ENCODE data around the gene MICAL3.

Gene MICAL3

GRCh38 chr22:17955590-17956379 lies 68.6 kb downstream of the MICAL3 start:
- H3K4me1 Mint-ChIP-seq (ENCODE audit: low read depth): peaks cover 2% of the 10 kb centered on the region
- no peak overlapping the region for H3K27ac Mint-ChIP-seq
- H3K27me3 Mint-ChIP-seq (ENCODE audit: low read depth): no peaks in the 10 kb centered on the region
- no peaks in the 10 kb centered on the region for H3K9me3 Mint-ChIP-seq
- H3K36me3 Mint-ChIP-seq (ENCODE audit: low read depth): peaks cover 2% of the 10 kb centered on the region
- H3K4me3 Mint-ChIP-seq: no peak overlapping the region

GRCh38 chr22:17954860-17955587 lies 69.3 kb downstream of the MICAL3 start:
- Mint-ChIP-seq H3K27me3 (ENCODE audit: low read depth) (no peaks in the 10 kb centered on the region), H3K4me1 (ENCODE audit: low read depth) (peaks cover 2% of the 10 kb centered on the region), H3K4me3 (no peak overlapping the region)

GRCh38 chr22:17954200-17954859 lies 70.0 kb downstream of the MICAL3 start:
- no peaks in the 10 kb centered on the region for H3K9me3 Mint-ChIP-seq
- H3K4me1 Mint-ChIP-seq (ENCODE audit: low read depth): peaks cover 2% of the 10 kb centered on the region
- peaks cover 2% of the 10 kb centered on the region for H3K36me3 Mint-ChIP-seq (ENCODE audit: low read depth)
- H3K27ac Mint-ChIP-seq: no peak overlapping the region
- no peak overlapping the region for H3K4me3 Mint-ChIP-seq
- no peaks in the 10 kb centered on the region for H3K27me3 Mint-ChIP-seq (ENCODE audit: low read depth)

More at GRCh38 chr22:17954860-17955587, 69.3 kb downstream of the MICAL3 start:
- H3K36me3 Mint-ChIP-seq (ENCODE audit: low read depth): peaks cover 2% of the 10 kb centered on the region
- H3K9me3 Mint-ChIP-seq: no peaks in the 10 kb centered on the region
- H3K27ac Mint-ChIP-seq: no peak overlapping the region

- Mint-ChIP-seq H3K4me3 (no peak overlapping the region), H3K27ac (no peak overlapping the region), H3K9me3 (no peaks in the 10 kb centered on the region), H3K27me3 (ENCODE audit: low read depth) (no peaks in the 10 kb centered on the region), H3K36me3 (ENCODE audit: low read depth) (peaks cover 2% of the 10 kb centered on the region), H3K4me1 (ENCODE audit: low read depth) (peaks cover 2% of the 10 kb centered on the region)
Measured at GRCh38 chr22:17953147-17953546, 71.2 kb downstream of the MICAL3 start.

DNA sequence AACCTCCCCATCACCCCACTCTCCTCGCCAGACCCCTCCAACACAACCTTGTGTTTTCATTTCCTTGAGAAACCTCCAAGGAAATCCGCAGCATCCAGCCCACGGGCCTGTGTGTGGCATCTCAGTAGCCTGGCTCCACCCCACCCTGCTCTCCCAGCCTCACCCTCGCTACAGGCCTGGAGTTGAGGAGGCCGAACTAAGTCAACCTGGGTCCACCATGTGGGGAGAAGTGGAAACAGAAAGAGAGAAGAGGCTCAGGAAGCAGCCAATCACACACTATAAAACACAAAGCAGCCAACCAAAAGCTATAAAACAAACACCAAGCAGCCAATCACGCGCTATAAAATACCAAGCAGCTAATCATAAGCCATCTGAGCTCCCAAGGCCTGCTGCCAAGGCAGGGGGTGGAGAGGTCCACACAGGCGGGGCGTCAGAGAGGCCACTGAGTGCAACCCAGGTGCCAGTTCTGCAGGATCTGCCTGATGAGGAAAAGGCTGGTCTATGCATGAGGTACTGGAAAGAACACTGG lies 72.0 kb downstream of the MICAL3 start:
- Mint-ChIP-seq H3K27me3 (ENCODE audit: low read depth) (no peaks in the 10 kb centered on the region), H3K36me3 (ENCODE audit: low read depth) (peaks cover 2% of the 10 kb centered on the region), H3K4me3 (no peak overlapping the region), H3K4me1 (ENCODE audit: low read depth) (no peaks in the 10 kb centered on the region), H3K27ac (no peak overlapping the region), H3K9me3 (no peaks in the 10 kb centered on the region)

GRCh38 chr22:17951315-17951714 lies 73.0 kb downstream of the MICAL3 start:
- no peak overlapping the region for H3K4me3 Mint-ChIP-seq
- no peaks in the 10 kb centered on the region for H3K9me3 Mint-ChIP-seq
- H3K4me1 Mint-ChIP-seq (ENCODE audit: low read depth): no peaks in the 10 kb centered on the region
- peaks cover 2% of the 10 kb centered on the region for H3K36me3 Mint-ChIP-seq (ENCODE audit: low read depth)
- H3K27me3 Mint-ChIP-seq (ENCODE audit: low read depth): no peaks in the 10 kb centered on the region
- H3K27ac Mint-ChIP-seq: no peak overlapping the region

GRCh38 chr22:17950651-17951214 lies 73.6 kb downstream of the MICAL3 start:
- no peaks in the 10 kb centered on the region for H3K9me3 Mint-ChIP-seq
- H3K36me3 Mint-ChIP-seq (ENCODE audit: low read depth): peaks cover 2% of the 10 kb centered on the region
- H3K4me1 Mint-ChIP-seq (ENCODE audit: low read depth): no peaks in the 10 kb centered on the region
- no peaks in the 10 kb centered on the region for H3K27me3 Mint-ChIP-seq (ENCODE audit: low read depth)
- H3K27ac Mint-ChIP-seq: no peak overlapping the region
- H3K4me3 Mint-ChIP-seq: no peak overlapping the region

DNA sequence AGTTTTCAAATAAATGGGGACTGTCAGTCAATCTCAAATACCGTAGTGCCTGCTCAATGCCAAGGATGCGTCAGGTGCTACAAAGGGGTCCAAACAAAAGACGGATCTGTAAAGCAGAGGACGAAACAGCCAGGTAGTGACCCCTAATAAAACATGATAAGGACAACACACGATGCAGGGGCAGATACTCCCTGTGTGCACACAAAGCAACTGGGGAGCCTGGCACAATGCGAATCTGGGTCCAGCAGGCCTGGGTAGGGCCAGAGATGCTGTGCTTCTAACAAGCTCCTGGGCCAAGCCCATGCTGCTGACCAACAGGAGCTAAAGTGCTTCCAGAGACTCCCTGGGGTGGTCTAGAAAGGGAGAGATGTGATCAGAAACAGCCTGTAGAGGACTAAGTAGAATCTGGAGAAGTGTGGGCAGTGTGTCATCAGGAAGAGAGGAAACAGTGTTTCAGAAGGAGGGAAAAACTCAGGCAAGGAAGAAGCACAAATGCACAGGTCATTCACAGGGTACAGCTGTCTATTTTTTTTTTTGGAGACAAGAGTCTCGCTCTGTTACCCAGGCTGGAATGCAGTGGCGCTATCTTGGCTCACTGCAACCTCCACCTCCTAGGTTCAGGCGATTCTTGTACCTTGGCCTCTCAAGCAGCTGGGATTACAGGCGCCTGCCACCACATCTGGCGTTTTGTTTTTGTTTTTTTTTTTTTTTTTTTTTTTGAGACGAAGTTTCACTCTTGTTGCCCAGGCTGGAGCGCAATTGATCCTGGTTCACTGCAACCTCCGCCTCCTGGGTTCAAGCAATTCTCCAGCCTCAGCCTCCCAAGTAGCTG lies 74.5 kb downstream of the MICAL3 start:
- H3K4me3 Mint-ChIP-seq: no peak overlapping the region
- H3K27me3 Mint-ChIP-seq (ENCODE audit: low read depth): no peaks in the 10 kb centered on the region
- H3K9me3 Mint-ChIP-seq: no peaks in the 10 kb centered on the region
- H3K27ac Mint-ChIP-seq: peak overlapping the region; percentile 38
- H3K36me3 Mint-ChIP-seq (ENCODE audit: low read depth): peaks cover 2% of the 10 kb centered on the region
- H3K4me1 Mint-ChIP-seq (ENCODE audit: low read depth): no peaks in the 10 kb centered on the region

GRCh38 chr22:17948101-17948500 lies 76.3 kb downstream of the MICAL3 start:
- Mint-ChIP-seq H3K27me3 (ENCODE audit: low read depth) (no peaks in the 10 kb centered on the region), H3K4me1 (ENCODE audit: low read depth) (no peaks in the 10 kb centered on the region), H3K9me3 (no peaks in the 10 kb centered on the region), H3K4me3 (no peak overlapping the region), H3K36me3 (ENCODE audit: low read depth) (peaks cover 2% of the 10 kb centered on the region), H3K27ac (no peak overlapping the region)

- no peaks in the 10 kb centered on the region for H3K4me1 Mint-ChIP-seq (ENCODE audit: low read depth)
- peaks cover 2% of the 10 kb centered on the region for H3K36me3 Mint-ChIP-seq (ENCODE audit: low read depth)
- no peak overlapping the region for H3K27ac Mint-ChIP-seq
Measured at GRCh38 chr22:17946662-17947367, 77.5 kb downstream of the MICAL3 start.

GRCh38 chr22:17945888-17946648 lies 78.3 kb downstream of the MICAL3 start:
- H3K4me1 Mint-ChIP-seq (ENCODE audit: low read depth): no peaks in the 10 kb centered on the region
- no peaks in the 10 kb centered on the region for H3K9me3 Mint-ChIP-seq
- H3K4me3 Mint-ChIP-seq: no peak overlapping the region
- no peaks in the 10 kb centered on the region for H3K36me3 Mint-ChIP-seq (ENCODE audit: low read depth)
- no peaks in the 10 kb centered on the region for H3K27me3 Mint-ChIP-seq (ENCODE audit: low read depth)
- H3K27ac Mint-ChIP-seq: no peak overlapping the region

More at GRCh38 chr22:17946662-17947367, 77.5 kb downstream of the MICAL3 start:
- H3K4me3 Mint-ChIP-seq: no peak overlapping the region
- no peaks in the 10 kb centered on the region for H3K9me3 Mint-ChIP-seq
- no peaks in the 10 kb centered on the region for H3K27me3 Mint-ChIP-seq (ENCODE audit: low read depth)

DNA sequence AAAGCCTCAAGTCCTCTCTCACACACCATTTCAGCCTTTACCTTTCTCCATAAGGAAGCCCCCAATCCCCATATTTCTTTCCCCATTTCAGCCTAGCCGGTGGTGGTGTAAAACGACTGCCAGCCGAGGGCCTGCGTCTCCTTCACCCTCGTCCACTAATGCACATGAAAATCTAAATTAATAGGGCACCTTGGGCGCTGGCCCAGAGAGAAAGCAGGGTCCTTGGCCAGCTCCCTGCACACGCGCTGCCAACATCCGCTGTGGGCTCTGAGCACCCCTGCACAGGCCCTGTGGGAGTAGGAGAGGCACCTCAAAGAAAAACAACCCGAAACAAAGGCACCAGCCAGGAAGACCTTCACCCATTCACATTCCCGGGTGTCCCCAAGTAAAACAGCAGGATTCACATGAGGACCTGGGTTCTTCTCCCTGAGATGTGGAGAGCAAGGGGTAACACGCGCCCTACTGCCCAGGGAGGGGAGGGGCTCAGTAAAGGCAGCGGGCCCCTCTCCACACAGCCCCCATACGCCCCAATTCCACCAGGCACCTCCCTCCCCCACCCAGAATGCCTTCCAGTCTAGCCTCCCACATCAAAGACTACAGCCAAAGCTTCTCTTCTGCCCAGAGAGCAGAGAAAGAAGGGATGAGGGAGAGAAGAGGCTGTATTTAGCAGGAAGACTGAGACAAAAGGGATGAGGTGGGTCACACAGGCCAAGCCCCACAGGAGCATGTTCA lies 79.0 kb downstream of the MICAL3 start:
- Mint-ChIP-seq H3K4me3 (no peak overlapping the region), H3K4me1 (ENCODE audit: low read depth) (no peaks in the 10 kb centered on the region), H3K27ac (no peak overlapping the region), H3K36me3 (ENCODE audit: low read depth) (no peaks in the 10 kb centered on the region), H3K27me3 (ENCODE audit: low read depth) (no peaks in the 10 kb centered on the region), H3K9me3 (no peaks in the 10 kb centered on the region)
